Measurements from ENCODE around the gene CHD2.

DNA sequence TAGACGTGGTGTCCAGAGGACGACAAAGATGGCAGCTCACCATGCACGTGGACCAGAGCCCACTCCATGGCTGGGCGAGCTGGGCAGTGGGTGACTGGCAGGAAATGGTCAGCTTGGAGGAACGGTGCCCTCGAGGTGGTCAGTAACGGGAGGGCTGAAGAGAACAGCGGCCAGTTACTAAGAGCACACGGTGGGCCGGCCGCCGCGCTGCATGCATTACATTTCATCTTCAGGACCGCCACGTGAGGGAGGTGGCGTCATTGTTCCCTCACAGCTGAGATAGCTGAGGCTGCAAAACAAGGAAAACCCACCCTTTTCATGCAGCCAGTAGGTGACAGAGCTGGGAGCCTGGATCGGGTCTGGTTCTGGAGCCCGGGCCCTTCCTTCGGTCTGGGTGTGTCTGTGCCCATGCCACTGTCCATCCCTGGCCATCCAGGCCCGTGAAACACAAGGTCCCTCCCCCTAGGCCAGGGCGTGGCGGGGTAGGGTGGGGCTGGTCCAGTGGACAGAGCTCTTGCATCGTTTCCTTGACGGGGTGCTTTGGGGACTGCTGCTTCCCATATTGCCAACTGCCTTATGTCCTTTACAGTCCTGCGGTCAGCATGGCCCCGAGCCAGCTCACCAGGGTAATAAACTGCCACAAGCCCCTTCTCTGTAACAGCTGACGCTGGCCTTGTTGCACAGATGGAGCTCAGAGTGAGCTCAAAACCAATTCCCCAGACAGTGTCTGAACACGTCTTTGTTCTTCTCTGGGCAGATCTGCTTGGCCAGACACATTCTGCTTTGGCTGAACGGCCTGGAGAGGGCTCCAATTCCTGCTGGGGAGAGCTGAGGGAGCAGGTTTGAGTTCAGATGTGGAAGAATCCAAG lies 137.1 kb downstream of the CHD2 start:
- TF ChIP-seq, protein P1, sequence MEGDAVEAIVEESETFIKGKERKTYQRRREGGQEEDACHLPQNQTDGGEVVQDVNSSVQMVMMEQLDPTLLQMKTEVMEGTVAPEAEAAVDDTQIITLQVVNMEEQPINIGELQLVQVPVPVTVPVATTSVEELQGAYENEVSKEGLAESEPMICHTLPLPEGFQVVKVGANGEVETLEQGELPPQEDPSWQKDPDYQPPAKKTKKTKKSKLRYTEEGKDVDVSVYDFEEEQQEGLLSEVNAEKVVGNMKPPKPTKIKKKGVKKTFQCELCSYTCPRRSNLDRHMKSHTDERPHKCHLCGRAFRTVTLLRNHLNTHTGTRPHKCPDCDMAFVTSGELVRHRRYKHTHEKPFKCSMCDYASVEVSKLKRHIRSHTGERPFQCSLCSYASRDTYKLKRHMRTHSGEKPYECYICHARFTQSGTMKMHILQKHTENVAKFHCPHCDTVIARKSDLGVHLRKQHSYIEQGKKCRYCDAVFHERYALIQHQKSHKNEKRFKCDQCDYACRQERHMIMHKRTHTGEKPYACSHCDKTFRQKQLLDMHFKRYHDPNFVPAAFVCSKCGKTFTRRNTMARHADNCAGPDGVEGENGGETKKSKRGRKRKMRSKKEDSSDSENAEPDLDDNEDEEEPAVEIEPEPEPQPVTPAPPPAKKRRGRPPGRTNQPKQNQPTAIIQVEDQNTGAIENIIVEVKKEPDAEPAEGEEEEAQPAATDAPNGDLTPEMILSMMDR (IDR thresholded peaks at IDR 0.05), result no peak
- TF ChIP-seq POLR2A (IDR thresholded peaks at IDR 0.05), result no peak
